ENCODE data around the gene RNF114.

The RNF114 gene, protein sequence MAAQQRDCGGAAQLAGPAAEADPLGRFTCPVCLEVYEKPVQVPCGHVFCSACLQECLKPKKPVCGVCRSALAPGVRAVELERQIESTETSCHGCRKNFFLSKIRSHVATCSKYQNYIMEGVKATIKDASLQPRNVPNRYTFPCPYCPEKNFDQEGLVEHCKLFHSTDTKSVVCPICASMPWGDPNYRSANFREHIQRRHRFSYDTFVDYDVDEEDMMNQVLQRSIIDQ

DNA sequence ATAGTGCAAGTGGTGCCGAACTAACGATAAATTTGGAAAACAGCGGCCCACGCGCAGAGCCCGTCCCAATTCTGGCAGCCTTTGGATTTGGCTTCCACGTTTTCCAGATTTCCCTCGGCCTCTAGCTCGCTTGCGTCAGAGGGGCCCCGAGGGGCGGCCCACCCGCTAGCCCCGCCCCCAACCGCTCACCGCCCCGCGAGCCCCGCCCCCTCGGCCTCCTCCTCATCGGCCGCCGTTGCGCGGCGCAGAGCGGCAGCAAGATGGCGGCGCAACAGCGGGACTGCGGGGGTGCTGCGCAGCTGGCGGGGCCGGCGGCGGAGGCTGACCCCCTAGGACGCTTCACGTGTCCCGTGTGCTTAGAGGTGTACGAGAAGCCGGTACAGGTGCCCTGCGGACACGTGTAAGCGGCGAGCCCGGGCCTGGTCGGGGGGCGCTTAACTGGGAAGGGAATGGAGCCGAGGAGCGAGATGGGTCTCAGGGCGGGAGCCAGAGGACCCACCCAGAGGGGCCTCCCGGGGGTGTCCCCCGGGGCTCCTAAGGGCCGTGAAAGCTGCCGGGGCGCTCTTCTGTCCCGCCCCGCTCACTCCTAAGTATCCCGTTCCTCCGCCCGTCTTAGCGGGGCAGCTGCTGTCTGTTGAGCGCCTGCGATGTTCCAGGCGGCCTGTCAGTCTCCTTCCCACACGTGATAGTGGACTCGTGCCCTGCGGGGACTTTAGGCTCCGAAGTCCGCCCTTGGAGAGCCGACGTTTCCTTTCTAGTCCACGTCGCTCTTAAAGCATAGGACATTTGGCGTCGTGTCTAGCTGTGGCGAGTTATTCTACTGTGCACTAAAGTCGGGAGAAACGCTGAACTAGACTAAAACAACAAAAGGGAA is at the start of gene RNF114:
Gene RNF114, plus strand, starts transcription at position 245 of the 874 bp plus-strand sequence. Its CDS starts 16 bp downstream, at position 261.
- Mint-ChIP-seq H3K27me3 (no peaks in the 10 kb centered on the region), H3K9me3 (no peaks in the 10 kb centered on the region), H3K4me1 (ENCODE audit: low read depth) (peaks cover 65% of the 10 kb centered on the region), H3K36me3 (ENCODE audit: low read depth) (peaks cover 54% of the 10 kb centered on the region), H3K4me3 (peak within 1 kb of the TSS; percentile 95), H3K27ac (peak within 1 kb of the TSS; percentile 97)
- intact Hi-C loops (cut with micrococcal nuclease): loop anchor here (2.0 kb wide), 1 partner anchor 22 kb away; the partner anchor contains the start of gene SPATA2

DNA sequence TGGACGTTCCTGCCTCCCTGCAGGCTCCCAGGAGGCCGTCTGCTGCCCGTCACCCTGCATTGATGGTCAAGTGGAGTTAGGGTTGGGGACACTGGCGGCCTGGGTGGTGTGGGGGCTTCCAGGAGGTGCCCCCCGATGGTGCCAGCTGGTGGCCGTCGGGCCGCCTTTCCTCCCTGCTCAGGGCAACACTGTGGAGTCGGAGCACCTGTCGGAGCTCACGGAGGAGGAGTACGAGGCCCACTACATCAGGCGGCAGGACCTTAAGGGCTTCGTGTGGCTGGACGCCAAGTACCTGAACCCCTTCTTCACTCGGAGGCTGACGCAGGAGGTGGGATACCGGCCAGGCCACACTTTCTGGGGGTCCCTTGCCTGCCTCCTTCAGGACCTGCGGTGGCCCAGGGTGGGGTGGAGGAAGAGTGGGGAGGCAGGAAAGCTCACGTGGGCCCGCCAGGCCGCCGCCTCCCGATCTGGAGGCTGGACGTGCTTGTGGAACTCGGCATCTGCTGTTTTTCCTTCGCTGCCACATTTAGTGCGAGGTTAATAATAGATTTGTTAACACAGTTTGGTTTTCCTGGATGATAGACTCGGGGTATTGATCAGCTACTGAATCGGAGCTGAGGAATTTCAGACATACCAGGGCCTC is 49.5 kb upstream of the RNF114 start:
- Mint-ChIP-seq H3K36me3 (ENCODE audit: low read depth) (peaks cover 84% of the 10 kb centered on the region), H3K4me3 (no peak overlapping the region)
- intact Hi-C loops (cut with micrococcal nuclease): no loop called here

DNA sequence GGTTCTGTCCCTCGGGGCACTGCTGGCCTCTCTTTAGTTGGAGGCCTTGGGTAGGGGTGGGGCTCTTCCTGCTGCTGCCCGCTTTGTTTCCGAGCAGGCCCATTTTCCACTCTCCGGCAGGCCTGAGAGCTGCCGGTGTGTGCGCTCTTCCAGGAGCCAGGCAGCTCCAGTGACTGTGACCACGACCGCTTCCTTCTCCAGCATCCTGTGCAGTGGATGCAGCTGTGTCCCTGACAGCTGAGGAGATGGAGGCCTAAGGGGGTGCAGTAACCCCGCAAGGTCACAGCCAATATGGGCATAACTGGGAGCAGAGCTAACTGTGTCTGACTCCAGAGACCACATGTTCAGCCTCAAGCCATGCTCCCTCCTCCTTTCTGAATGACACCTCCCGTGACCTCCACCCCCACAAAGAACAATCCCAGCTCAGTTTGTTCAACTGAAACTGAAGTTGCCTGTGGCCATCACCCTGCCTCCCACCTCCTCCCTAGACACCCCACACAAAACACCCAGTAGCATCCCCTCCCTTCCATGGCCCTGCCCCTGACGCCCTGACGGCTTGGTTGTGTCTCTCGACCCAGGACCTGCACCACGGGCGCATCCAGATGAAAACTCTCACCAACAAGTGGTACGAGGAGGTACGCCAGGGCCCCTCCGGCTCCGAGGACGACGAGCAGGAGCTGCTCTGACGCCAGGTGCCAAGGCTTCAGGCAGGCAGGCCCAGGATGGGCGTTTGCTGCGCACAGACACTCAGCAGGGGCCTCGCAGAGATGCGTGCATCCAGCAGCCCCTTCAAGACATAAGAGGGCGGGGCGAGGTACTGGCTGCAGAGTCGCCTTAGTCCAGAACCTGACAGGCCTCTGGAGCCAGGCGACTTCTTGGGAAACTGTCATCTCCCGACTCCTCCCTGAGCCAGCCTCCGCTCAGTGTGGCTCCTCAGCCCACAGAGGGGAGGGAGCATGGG is 48.7 kb upstream of the RNF114 start:
- Mint-ChIP-seq H3K27ac (no peak overlapping the region), H3K9me3 (no peaks in the 10 kb centered on the region), H3K4me1 (ENCODE audit: low read depth) (peaks cover 57% of the 10 kb centered on the region), H3K36me3 (ENCODE audit: low read depth) (peaks cover 76% of the 10 kb centered on the region), H3K27me3 (no peaks in the 10 kb centered on the region), H3K4me3 (no peak overlapping the region)
- intact Hi-C loops (cut with micrococcal nuclease): no loop called here

More for the DNA sequence above, 49.5 kb upstream of the RNF114 start:
- peaks cover 49% of the 10 kb centered on the region for H3K4me1 Mint-ChIP-seq (ENCODE audit: low read depth)
- no peaks in the 10 kb centered on the region for H3K27me3 Mint-ChIP-seq
- no peak overlapping the region for H3K27ac Mint-ChIP-seq
- no peaks in the 10 kb centered on the region for H3K9me3 Mint-ChIP-seq

GRCh38 chr20:49888212-49889000 is 47.8 kb upstream of the RNF114 start:
- Mint-ChIP-seq H3K27ac (peak overlapping the region; percentile 66), H3K9me3 (no peaks in the 10 kb centered on the region), H3K4me1 (ENCODE audit: low read depth) (peaks cover 66% of the 10 kb centered on the region), H3K4me3 (no peak overlapping the region), H3K36me3 (ENCODE audit: low read depth) (peaks cover 67% of the 10 kb centered on the region), H3K27me3 (no peaks in the 10 kb centered on the region)
- intact Hi-C loops (cut with micrococcal nuclease): no loop called here

DNA sequence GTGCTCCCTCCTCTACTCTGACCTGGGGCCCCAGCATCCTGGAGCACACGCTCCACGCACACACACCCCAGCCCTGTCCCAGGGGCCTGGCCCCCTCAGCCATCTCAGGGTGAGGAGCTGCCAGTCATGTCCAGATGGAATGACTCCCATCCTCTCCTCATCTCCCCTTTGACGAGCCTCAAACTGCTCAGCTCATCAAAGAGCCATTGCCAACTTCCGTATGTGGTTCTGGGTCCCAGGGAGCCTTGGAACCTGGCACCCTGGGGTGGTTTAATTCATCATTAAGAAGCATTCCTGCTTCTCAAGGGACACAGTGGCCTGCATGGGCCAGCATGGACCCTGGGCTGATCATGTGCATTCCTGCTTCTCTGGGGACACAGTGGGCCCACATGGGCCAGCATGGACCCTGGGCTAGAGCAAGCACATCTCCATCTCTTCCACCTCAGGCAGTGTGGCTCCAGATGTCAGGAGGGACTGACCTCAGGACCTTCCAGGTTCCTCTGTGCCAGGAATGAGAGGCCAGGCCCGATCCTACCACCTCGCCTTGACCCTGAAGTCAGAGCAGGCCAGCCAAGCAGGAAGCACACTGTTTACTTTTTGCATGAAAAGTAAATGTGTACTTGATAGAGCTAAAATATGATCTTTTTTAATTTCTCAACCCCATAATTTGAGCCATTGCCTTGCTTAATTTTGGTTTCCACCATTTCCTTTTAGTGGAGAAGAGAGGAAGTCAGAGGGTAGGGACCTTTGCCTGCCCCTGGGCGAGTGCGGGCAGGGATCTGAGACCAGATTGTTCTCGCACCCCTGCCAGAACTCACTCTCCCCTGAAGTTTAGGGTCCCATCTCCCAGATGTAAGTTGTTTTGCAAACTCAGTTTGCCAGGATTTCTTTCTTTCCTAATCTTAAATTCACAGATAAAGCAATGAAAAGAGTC is 46.9 kb upstream of the RNF114 start:
- peaks cover 58% of the 10 kb centered on the region for H3K36me3 Mint-ChIP-seq (ENCODE audit: low read depth)
- no peaks in the 10 kb centered on the region for H3K27me3 Mint-ChIP-seq
- H3K9me3 Mint-ChIP-seq: no peaks in the 10 kb centered on the region
- intact Hi-C loops (cut with micrococcal nuclease): no loop called here
- H3K27ac Mint-ChIP-seq: peak overlapping the region; percentile 66
- peaks cover 75% of the 10 kb centered on the region for H3K4me1 Mint-ChIP-seq (ENCODE audit: low read depth)
- H3K4me3 Mint-ChIP-seq: no peak overlapping the region

- H3K4me3 Mint-ChIP-seq: no peak overlapping the region
- H3K27ac Mint-ChIP-seq: peak overlapping the region; percentile 66
- intact Hi-C loops (cut with micrococcal nuclease): no loop called here
- peaks cover 52% of the 10 kb centered on the region for H3K36me3 Mint-ChIP-seq (ENCODE audit: low read depth)
- no peaks in the 10 kb centered on the region for H3K27me3 Mint-ChIP-seq
- H3K4me1 Mint-ChIP-seq (ENCODE audit: low read depth): peaks cover 81% of the 10 kb centered on the region
- no peaks in the 10 kb centered on the region for H3K9me3 Mint-ChIP-seq
These were observed 46.3 kb upstream of the RNF114 start for GRCh38 chr20:49889935-49890333.

GRCh38 chr20:49890471-49891361 is 45.5 kb upstream of the RNF114 start:
- peaks cover 84% of the 10 kb centered on the region for H3K4me1 Mint-ChIP-seq (ENCODE audit: low read depth)
- H3K36me3 Mint-ChIP-seq (ENCODE audit: low read depth): peaks cover 44% of the 10 kb centered on the region
- H3K27ac Mint-ChIP-seq: no peak overlapping the region
- H3K9me3 Mint-ChIP-seq: no peaks in the 10 kb centered on the region
- H3K4me3 Mint-ChIP-seq: no peak overlapping the region
- H3K27me3 Mint-ChIP-seq: no peaks in the 10 kb centered on the region
- intact Hi-C loops (cut with micrococcal nuclease): no loop called here

- H3K9me3 Mint-ChIP-seq: no peaks in the 10 kb centered on the region
- no peaks in the 10 kb centered on the region for H3K27me3 Mint-ChIP-seq
- peaks cover 92% of the 10 kb centered on the region for H3K4me1 Mint-ChIP-seq (ENCODE audit: low read depth)
- peaks cover 35% of the 10 kb centered on the region for H3K36me3 Mint-ChIP-seq (ENCODE audit: low read depth)
- no peak overlapping the region for H3K27ac Mint-ChIP-seq
- intact Hi-C loops (cut with micrococcal nuclease): no loop called here
- H3K4me3 Mint-ChIP-seq: no peak overlapping the region
These were observed 44.6 kb upstream of the RNF114 start for GRCh38 chr20:49891476-49892110.

DNA sequence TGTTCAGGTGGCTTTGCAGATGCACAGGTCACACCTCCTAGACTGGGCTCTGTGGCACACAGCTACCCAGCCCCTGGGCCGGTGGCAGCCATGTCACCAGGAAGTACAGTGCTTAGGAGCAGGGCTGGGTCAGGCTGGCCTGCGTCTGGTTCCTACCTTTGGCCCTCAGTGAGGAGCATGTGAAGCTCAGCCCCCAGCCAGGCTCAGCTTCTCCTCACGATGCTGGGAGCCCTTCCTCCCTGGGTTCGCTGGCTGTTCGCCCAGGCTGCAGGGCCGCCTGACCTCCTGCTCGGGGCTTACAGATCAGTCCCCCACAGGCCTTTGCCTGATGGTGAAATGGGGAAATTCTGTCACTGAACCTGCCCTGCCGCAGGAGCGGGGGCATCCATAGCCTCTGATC is 43.9 kb upstream of the RNF114 start:
- intact Hi-C loops (cut with micrococcal nuclease): no loop called here

GRCh38 chr20:49892817-49893216 is 43.4 kb upstream of the RNF114 start:
- intact Hi-C loops (cut with micrococcal nuclease): no loop called here
- no peaks in the 10 kb centered on the region for H3K9me3 Mint-ChIP-seq
- no peak overlapping the region for H3K4me3 Mint-ChIP-seq

More for the DNA sequence above, 43.9 kb upstream of the RNF114 start:
- H3K27me3 Mint-ChIP-seq: no peaks in the 10 kb centered on the region
- H3K4me3 Mint-ChIP-seq: no peak overlapping the region
- H3K9me3 Mint-ChIP-seq: no peaks in the 10 kb centered on the region
- H3K36me3 Mint-ChIP-seq (ENCODE audit: low read depth): peaks cover 28% of the 10 kb centered on the region
- peaks cover 93% of the 10 kb centered on the region for H3K4me1 Mint-ChIP-seq (ENCODE audit: low read depth)
- H3K27ac Mint-ChIP-seq: peak overlapping the region; percentile 38

More at GRCh38 chr20:49892817-49893216, 43.4 kb upstream of the RNF114 start:
- H3K27ac Mint-ChIP-seq: peak overlapping the region; percentile 38
- H3K27me3 Mint-ChIP-seq: no peaks in the 10 kb centered on the region
- H3K4me1 Mint-ChIP-seq (ENCODE audit: low read depth): peaks cover 93% of the 10 kb centered on the region
- peaks cover 23% of the 10 kb centered on the region for H3K36me3 Mint-ChIP-seq (ENCODE audit: low read depth)

Measured in dendritic cell treated with granulocyte-macrophage colony-stimulating factor and Interleukin-4, amounts not matched to agents 40 ng/mL and 50 ng/mL, for 4 days (primary cell).